ENCODE results near the gene DPEP2NB. TPM values are rescaled to one million over a fixed set of nuclear protein-coding genes. Genes with fewer than 3 reads are reported as not detected.

DPEP2NB gene
- total RNA-seq, 4 donors from 2014 or later = not detected

- intact Hi-C loops (cut with DNase I; ENCODE audit: low total_unique reads) = no loop called here
- WGBS, 2 donors = 60 to 82% methylated on average over 11 to 28 of the region's 32 CpGs
- TF ChIP-seq, protein P1, sequence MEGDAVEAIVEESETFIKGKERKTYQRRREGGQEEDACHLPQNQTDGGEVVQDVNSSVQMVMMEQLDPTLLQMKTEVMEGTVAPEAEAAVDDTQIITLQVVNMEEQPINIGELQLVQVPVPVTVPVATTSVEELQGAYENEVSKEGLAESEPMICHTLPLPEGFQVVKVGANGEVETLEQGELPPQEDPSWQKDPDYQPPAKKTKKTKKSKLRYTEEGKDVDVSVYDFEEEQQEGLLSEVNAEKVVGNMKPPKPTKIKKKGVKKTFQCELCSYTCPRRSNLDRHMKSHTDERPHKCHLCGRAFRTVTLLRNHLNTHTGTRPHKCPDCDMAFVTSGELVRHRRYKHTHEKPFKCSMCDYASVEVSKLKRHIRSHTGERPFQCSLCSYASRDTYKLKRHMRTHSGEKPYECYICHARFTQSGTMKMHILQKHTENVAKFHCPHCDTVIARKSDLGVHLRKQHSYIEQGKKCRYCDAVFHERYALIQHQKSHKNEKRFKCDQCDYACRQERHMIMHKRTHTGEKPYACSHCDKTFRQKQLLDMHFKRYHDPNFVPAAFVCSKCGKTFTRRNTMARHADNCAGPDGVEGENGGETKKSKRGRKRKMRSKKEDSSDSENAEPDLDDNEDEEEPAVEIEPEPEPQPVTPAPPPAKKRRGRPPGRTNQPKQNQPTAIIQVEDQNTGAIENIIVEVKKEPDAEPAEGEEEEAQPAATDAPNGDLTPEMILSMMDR (IDR thresholded peaks at IDR 0.05) = no peak
- TF ChIP-seq POLR2A (IDR thresholded peaks at IDR 0.05) = no peak
- no peak for DNase-seq (ENCODE audit: low spot score in 2 of 2)
- no peak overlapping the region for H3K4me3 ChIP-seq (ENCODE audit: low read depth, poor library complexity, severe bottlenecking)
Measured at GRCh38 chr16:67963662-67964321, 51.9 kb downstream of the DPEP2NB start.

Other genes with a start within 250 kb of the DPEP2NB start
- 10 to 100 TPM; 15.0 to 24.6 (median 17.9) TPM for gene RANBP10, start 209.4 kb downstream of the DPEP2NB start, total RNA-seq
- gene TSNAXIP1, start 209.0 kb downstream of the DPEP2NB start, total RNA-seq = under 1 TPM in 3 of 4 donors, not detected in 1; 0.15 to 0.75 (median 0.15) TPM
- gene THAP11, start 173.6 kb downstream of the DPEP2NB start, total RNA-seq = 100 to 1,000 TPM in 1 of 4 donors, 10 to 100 TPM in 3; 61.3 to 102 (median 75.9) TPM
- 100 to 1,000 TPM in 3 of 4 donors, 10 to 100 TPM in 1; 88.5 to 136 (median 109) TPM for gene NUTF2, start 169.0 kb downstream of the DPEP2NB start, total RNA-seq
- gene CENPT, start 168.2 kb downstream of the DPEP2NB start, total RNA-seq = 100 to 1,000 TPM in 3 of 4 donors, 10 to 100 TPM in 1; 77.6 to 205 (median 106) TPM
- 10 to 100 TPM; 38.6 to 86.5 (median 56.7) TPM for gene EDC4, start 142.9 kb downstream of the DPEP2NB start, total RNA-seq
- 1 to 10 TPM in 1 of 4 donors, under 1 TPM in 2, not detected in 1; 0.65 to 3.7 (median 0.80) TPM for gene NRN1L, start 131.0 kb downstream of the DPEP2NB start, total RNA-seq
- 10 to 100 TPM; 11.1 to 17.9 (median 14.4) TPM for gene PSKH1, start 122.7 kb downstream of the DPEP2NB start, total RNA-seq
- gene CTRL, start 84.0 kb downstream of the DPEP2NB start, total RNA-seq = 1 to 10 TPM in 1 of 4 donors, under 1 TPM in 1, not detected in 2; 0.84 to 1.7 TPM
- 10 to 100 TPM; 11.4 to 20.4 (median 17.8) TPM for gene PSMB10, start 79.1 kb downstream of the DPEP2NB start, total RNA-seq
- gene LCAT, start 71.8 kb downstream of the DPEP2NB start, total RNA-seq = 10 to 100 TPM in 3 of 4 donors, 1 to 10 TPM in 1; 6.4 to 16.5 (median 12.1) TPM
- gene SLC12A4, start 47.3 kb downstream of the DPEP2NB start, total RNA-seq = 10 to 100 TPM; 31.3 to 74.1 (median 50.9) TPM
- gene DPEP3, start 35.4 kb downstream of the DPEP2NB start, total RNA-seq = under 1 TPM in 2 of 4 donors, not detected in 2; 0.15 to 0.26 TPM
- gene DPEP2, start 16.4 kb downstream of the DPEP2NB start, total RNA-seq = 1 to 10 TPM in 3 of 4 donors, under 1 TPM in 1; 0.52 to 5.9 (median 1.7) TPM
- gene DDX28, start 7.3 kb upstream of the DPEP2NB start, total RNA-seq = 10 to 100 TPM; 11.0 to 21.1 (median 13.6) TPM
- gene DUS2, start 7.4 kb upstream of the DPEP2NB start, total RNA-seq = 10 to 100 TPM; 13.7 to 24.0 (median 14.8) TPM
- gene NFATC3, start 69.5 kb upstream of the DPEP2NB start, total RNA-seq = 10 to 100 TPM; 28.2 to 49.2 (median 31.9) TPM
- gene ESRP2, start 220.2 kb upstream of the DPEP2NB start, total RNA-seq = 100 to 1,000 TPM in 2 of 4 donors, 10 to 100 TPM in 2; 84.3 to 120 (median 97.2) TPM
- 10 to 100 TPM; 16.4 to 28.6 (median 22.3) TPM for gene PLA2G15, start 229.5 kb upstream of the DPEP2NB start, total RNA-seq
- 10 to 100 TPM; 23.4 to 55.6 (median 37.4) TPM for gene SLC7A6, start 248.6 kb upstream of the DPEP2NB start, total RNA-seq